PFSK-1 (cell line): Measurements from ENCODE around the gene HLA-DMA.

ENCODE experiments used
- FOXP2 ChIP-seq: optimal IDR thresholded peaks from 2 replicates; pipeline ENCODE3; 2011; ENCODE audit warnings: borderline replicate concordance, control low read depth, inconsistent platforms; ENCODE audit not compliant: insufficient read depth; ENCODE audit errors: extremely low read length, extremely low read depth
- POLR2AphosphoS5 ChIP-seq: IDR thresholded peaks from 2 replicates; pipeline ENCODE4 v1.6.1; 2012; ENCODE audit warnings: low read depth, mild to moderate bottlenecking, control low read depth, low read length, moderate library complexity
- SIN3A ChIP-seq: IDR thresholded peaks from 2 replicates; pipeline ENCODE4 v1.6.1; 2012; ENCODE audit warnings: mild to moderate bottlenecking, low read length, moderate library complexity, borderline replicate concordance; ENCODE audit not compliant: insufficient read depth
- TAF1 ChIP-seq: IDR thresholded peaks from 2 replicates; pipeline ENCODE4 v1.6.1; 2012; ENCODE audit warnings: low read length, control low read depth, borderline replicate concordance; ENCODE audit not compliant: insufficient read depth
- TF ChIP-seq, protein P1 (sequence below), 2 experiments: IDR thresholded peaks; 2 replicates each; pipeline versions ENCODE4 v1.6.1 to v1.8.0; 2011 to 2012; ENCODE audit warnings: low read depth in 2 of 2, low read length in 2 of 2, control low read depth in 1 of 2, inconsistent platforms in 1 of 2, mild to moderate bottlenecking in 1 of 2, moderate library complexity in 1 of 2; ENCODE audit not compliant: insufficient read depth in 1 of 2

Gene HLA-DMA

DNA sequence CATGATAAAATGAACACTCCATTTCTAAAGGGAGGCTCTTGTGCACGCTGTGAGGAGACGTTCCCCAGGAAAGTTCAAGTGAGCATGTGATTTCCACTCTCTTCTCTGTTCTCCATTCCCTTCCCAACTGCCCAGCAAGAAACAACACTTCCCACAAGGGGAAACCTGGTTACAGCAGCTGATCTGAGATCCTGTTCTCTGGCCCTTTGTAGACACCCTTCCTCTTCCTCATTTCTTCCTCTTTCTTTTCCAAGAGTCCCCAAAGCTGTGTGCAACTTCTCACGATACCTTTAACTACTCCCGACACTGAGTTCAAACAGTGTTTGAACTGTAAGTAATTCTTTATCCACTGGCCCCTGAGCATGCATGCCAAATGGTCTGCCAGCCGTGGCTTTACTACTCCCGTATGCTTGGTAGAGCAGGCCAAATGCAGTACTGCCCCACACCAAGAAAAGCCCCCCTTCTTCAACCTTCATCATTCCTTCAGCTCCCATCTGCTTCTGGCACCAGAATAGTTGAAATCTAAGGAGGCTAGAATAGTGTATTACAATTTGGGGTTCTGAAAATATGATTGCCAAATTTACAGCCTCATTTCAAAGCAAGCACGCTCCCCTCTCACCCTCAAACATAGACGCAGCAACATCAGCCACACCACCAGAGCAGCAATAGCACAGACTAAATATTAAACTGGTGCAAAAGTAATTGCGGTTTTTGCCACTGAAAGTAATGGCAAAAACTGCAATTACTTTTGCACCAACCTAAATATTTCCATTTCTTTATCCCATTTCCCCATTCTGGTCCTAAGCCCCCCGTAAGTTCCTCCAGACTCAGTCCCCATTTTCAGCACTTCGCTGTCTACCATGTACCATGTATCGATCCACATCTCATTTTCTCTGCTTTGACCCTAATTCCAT, 16.4 kb downstream of the HLA-DMA start:
- TF ChIP-seq, protein P1, sequence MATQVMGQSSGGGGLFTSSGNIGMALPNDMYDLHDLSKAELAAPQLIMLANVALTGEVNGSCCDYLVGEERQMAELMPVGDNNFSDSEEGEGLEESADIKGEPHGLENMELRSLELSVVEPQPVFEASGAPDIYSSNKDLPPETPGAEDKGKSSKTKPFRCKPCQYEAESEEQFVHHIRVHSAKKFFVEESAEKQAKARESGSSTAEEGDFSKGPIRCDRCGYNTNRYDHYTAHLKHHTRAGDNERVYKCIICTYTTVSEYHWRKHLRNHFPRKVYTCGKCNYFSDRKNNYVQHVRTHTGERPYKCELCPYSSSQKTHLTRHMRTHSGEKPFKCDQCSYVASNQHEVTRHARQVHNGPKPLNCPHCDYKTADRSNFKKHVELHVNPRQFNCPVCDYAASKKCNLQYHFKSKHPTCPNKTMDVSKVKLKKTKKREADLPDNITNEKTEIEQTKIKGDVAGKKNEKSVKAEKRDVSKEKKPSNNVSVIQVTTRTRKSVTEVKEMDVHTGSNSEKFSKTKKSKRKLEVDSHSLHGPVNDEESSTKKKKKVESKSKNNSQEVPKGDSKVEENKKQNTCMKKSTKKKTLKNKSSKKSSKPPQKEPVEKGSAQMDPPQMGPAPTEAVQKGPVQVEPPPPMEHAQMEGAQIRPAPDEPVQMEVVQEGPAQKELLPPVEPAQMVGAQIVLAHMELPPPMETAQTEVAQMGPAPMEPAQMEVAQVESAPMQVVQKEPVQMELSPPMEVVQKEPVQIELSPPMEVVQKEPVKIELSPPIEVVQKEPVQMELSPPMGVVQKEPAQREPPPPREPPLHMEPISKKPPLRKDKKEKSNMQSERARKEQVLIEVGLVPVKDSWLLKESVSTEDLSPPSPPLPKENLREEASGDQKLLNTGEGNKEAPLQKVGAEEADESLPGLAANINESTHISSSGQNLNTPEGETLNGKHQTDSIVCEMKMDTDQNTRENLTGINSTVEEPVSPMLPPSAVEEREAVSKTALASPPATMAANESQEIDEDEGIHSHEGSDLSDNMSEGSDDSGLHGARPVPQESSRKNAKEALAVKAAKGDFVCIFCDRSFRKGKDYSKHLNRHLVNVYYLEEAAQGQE (IDR thresholded peaks at IDR 0.05; ENCODE audit: insufficient read depth in 1 of 2, low read depth in 2 of 2, low read length in 2 of 2): no peak
- TF ChIP-seq TAF1: no peak
- no peak for TF ChIP-seq SIN3A
- TF ChIP-seq FOXP2: no peak
- TF ChIP-seq POLR2AphosphoS5: no peak

DNA sequence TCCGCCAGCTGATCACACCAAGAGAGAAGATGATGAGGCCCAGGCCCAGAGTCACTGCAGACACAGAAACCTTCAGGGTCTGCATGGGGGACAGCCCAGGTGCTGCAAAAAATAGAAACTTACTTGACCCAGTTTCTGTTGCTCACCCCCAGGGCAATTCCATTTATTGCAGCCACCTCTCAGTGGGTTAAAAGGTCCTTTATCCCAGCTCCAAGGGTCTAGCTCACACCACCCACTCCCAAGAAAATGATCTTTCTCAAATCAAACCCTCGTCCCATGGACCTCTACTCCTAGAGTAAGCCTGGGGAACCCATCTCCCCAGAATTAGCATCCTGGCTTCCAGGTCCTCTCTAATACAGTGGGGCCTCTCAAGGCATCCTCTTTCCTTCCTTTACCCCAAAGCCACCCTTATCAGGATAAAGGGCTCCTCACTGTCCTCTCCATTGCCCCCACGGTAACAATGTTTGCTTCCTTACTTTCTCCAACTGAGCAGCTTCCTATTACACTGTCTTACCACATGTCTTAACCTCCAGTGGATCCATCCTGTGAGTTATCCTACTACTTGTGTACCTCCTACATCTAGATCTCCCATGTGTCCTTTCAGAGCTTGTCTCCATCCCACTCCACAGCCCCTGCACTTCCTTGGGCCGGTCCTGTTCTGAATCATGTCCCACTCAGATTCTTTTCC, 17.2 kb downstream of the HLA-DMA start:
- no peak for TF ChIP-seq FOXP2
- no peak for TF ChIP-seq SIN3A
- no peak for TF ChIP-seq POLR2AphosphoS5
- TF ChIP-seq, protein P1 (IDR thresholded peaks at IDR 0.05; ENCODE audit: insufficient read depth in 1 of 2, low read depth in 2 of 2, low read length in 2 of 2): no peak
- TF ChIP-seq TAF1: no peak

DNA sequence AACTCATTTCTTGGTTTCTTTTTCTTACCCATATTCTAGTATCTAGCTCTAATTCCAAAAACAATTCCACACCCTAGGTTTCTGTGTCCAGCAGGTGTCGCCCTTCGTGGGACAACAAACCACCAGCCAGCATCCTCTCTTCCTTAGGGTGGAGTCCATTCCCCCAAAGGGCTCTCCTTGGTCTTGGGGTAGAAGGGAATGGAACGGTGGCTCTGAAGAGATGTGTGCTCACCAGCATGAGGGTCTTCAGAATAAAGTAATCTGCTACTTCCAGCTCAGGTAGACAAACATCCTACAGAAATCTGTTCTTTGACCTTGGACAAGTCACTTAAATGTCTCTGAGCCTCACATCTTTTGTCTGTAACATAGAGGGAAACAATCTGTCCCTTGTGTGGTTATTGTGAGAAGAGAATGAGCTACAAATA, 19.2 kb downstream of the HLA-DMA start:
- TF ChIP-seq POLR2AphosphoS5: no peak
- TF ChIP-seq TAF1: no peak
- TF ChIP-seq, protein P1 (IDR thresholded peaks at IDR 0.05; ENCODE audit: insufficient read depth in 1 of 2, low read depth in 2 of 2, low read length in 2 of 2): no peak
- TF ChIP-seq FOXP2: no peak
- no peak for TF ChIP-seq SIN3A

DNA sequence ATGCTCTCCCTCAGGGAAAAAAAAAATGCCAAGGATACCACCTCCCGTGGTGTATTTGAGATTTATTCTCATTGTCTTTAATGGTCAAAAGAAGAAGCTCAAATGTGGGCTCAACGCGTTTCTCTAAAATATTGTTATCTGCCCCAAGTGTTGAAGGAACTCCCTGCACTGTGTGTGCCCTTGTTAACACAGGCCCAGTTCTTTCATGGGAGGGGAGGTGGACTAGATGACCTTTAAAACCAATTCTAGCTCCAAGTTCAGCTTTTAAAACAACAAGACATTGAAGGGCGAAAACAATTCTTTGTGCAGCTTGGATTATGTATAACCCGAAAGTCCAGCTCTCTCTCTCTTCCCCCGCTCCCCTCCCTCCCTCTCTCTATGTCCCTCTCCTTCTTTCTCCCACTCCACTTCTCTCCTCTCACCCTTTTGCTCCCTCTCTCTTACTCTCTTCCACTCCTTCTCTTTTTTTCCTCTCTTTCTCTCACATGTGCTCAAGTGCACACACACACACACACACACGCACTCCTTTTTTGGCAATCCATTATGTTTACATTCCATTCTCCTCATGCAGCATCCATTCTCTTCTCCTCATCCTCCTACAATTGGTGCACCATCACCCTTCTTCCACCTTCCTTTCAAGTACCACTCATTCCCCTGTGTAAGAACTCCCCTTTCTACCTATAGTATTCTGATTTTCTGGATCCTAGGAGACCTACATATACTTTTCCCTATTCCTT, 20.6 kb downstream of the HLA-DMA start:
- no peak for TF ChIP-seq POLR2AphosphoS5
- TF ChIP-seq FOXP2: no peak
- TF ChIP-seq SIN3A: no peak
- TF ChIP-seq, protein P1 (IDR thresholded peaks at IDR 0.05; ENCODE audit: insufficient read depth in 1 of 2, low read depth in 2 of 2, low read length in 2 of 2): no peak
- TF ChIP-seq TAF1: no peak
